GM15510 (cell line): Measurements from ENCODE around the gene ABCA13.

Experiments used
- POLR2A ChIP-seq: IDR thresholded peaks from 3 replicates; pipeline ENCODE4 v1.6.1; 2011; ENCODE audit warnings: borderline replicate concordance; ENCODE audit not compliant: insufficient read length; ENCODE audit errors: extremely low read depth

The ABCA13 gene

DNA sequence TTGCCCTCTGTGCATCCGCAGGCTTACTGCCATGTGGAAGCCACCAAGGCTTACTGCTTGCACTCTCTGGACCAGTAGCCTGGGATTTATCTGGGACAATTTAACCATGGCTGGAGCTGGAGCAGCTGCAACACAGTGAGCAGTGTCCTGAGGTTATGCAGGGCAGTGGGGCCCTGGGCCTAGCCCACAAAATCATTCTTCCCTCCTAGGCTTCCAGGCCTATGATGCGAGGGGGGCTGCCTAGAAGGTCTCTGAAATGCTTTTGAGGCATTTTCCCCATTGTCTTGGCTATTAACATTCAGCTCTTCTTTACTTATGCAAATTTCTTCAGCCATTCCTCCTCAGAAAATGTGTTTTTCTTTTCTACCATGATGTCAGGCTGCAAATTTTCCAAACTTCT lies 439.4 kb downstream of the ABCA13 start:
- TF ChIP-seq POLR2A: no peak

- no peak for TF ChIP-seq POLR2A
Measured at GRCh38 chr7:48611993-48612392, 440.7 kb downstream of the ABCA13 start.

GRCh38 chr7:48617508-48617907 lies 446.2 kb downstream of the ABCA13 start:
- TF ChIP-seq POLR2A: no peak

DNA sequence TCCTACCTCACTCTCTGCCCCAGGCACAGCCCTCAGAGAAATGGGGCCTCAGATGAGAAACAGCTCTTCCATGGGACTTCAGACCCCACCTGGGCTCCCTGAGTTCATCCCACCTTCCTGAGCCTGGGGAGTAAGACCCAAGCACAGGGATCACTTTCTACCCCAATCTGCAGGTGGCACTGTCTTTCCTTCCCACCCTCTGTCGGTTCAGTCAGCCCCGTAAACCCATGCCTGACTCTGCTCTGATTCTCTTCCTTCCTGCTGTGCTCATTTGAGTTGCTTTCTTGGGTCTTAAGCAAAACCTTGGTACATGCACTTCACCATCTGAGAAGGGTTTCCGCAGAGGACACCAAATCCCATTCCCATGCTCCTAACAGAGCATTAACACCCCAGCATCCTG lies 446.7 kb downstream of the ABCA13 start:
- TF ChIP-seq POLR2A: no peak

DNA sequence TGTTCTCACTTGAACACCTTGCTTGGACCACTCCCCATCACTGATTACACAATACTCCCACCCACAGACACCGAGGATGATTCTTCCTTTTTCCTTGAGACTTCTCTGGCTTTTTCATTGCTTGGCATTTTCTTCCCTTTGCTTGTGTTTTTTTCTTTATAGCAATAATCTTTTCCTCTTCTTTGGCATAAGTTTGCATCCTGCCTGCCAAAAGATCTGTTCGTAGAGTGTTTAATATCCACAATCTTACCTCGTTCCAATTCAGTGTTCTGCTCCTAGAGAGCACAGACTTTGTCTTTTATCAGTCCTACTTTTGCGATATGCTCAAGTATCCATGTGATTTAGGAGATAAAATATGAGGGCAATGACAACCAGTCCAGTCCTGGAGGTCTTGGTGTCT lies 449.8 kb downstream of the ABCA13 start:
- TF ChIP-seq POLR2A: no peak

GRCh38 chr7:48627164-48627563 lies 455.9 kb downstream of the ABCA13 start:
- TF ChIP-seq POLR2A: no peak

GRCh38 chr7:48628793-48629349 lies 457.6 kb downstream of the ABCA13 start:
- no peak for TF ChIP-seq POLR2A

- no peak for TF ChIP-seq POLR2A
Measured at GRCh38 chr7:48634116-48634632, 462.9 kb downstream of the ABCA13 start.

DNA sequence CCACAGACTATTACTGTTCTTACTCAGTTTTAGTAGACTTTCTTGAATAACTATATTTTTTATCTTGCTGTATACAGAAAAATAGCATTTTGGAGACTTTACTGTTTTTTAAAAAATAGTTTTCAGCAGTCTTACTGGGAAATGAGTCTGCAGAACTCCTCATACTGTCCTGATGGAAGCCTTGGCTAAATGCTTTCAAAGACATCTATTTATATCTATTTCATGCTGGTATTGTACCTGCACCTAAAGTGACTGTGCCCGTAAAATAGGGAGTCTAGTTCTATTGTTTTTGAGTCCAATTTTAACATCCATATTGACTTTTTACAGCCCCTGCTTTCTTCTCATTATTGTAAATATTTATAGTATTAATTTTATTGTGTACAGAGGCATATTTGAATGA lies 464.5 kb downstream of the ABCA13 start:
- TF ChIP-seq POLR2A: no peak

- no peak for TF ChIP-seq POLR2A
Measured at GRCh38 chr7:48636391-48637015, 465.2 kb downstream of the ABCA13 start.

GRCh38 chr7:48637382-48637781 lies 466.1 kb downstream of the ABCA13 start:
- TF ChIP-seq POLR2A: no peak

DNA sequence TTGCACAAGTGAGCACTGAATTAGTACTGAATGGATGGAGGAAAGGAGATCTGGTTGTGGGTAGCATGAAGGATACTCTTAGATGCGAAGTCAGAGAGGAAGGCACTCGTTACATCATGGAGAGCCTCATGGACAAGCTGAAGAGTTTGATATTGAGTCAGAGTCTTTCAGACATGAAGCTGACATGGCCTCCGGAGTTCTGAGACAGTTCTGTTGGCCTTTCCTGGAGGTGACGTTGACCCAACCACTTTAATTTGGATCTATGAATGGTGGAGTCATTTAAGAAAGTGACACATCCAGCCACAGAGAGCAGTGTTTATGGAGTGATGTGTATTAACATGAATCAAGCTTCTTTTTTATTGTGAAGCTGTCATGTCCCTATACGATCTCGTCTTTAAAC lies 466.8 kb downstream of the ABCA13 start:
- TF ChIP-seq POLR2A: no peak

GRCh38 chr7:48643431-48644013 lies 472.3 kb downstream of the ABCA13 start:
- no peak for TF ChIP-seq POLR2A

GRCh38 chr7:48658138-48658537 lies 486.9 kb downstream of the ABCA13 start:
- no peak for TF ChIP-seq POLR2A

- TF ChIP-seq POLR2A: no peak
Measured at GRCh38 chr7:48660306-48660870, 489.1 kb downstream of the ABCA13 start.

DNA sequence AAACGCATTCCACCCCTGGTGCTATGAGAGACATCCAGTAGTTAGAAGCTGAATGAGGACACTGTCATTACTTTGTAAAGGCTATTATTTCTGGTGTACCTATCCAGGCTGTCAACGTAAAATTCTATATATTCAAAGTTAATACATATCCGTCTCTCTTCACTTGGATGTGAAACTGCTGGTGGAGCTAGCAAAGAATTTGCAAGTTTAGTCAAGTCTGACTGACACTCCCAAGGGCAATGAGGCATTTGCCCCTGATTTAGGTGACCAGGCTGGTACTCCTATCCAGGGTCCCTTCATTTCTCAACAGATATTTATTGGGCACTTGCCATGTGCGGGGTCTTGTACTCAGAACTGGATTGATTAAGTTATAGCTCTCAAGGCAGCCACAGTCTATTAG lies 493.0 kb downstream of the ABCA13 start:
- TF ChIP-seq POLR2A: no peak

DNA sequence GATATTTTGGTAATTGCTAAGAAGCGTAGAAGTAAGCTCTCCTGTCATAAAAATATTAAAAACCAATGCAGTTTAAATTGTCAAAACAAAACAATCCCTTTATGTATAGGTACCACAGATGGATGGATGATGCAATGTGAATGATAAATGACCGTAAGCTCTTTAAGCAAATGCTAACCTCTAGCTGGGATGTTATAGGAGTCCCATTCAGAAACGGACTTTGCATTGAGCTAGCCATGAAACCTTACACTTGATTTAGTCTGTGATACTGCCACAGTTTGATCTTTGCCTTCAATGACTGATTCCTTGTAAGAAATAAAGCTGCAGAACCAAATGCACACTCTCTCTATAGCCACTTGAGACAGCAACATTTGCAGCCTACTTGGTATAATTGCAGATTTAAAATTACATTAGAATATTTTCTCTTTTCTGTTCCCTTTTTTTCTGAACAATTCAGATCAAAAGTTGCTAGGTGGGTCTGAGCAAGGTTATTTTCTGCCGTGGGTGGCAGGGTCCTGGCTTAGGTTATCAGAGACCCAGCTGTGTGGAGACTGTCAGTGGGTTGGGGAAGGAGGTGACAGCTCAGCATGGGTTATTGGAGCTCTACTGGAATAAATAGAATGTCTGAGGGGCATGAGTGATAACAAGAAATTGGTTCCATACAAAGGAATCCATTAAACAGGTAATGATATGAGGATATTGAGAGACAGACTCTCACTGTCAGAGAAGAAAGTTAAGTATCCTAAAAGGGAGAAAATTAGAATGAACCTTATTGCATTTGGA lies 494.3 kb downstream of the ABCA13 start:
- TF ChIP-seq POLR2A: no peak
